HFFc6 (cell line): ENCODE data around the gene TBC1D1. TPM values are rescaled to one million over a fixed set of nuclear protein-coding genes. Genes with fewer than 3 reads are reported as not detected.

Experiments used
- DNase-seq: peaks from one replicate; pipeline ENCODE4 v3.0.0-alpha.2; 2018
- H3K27ac Mint-ChIP-seq: 2 replicates; pipeline ENCODE4 v1.8.0; 2020; ENCODE audit warnings: mild to moderate bottlenecking, mixed read lengths
- H3K27me3 Mint-ChIP-seq: 2 replicates; pipeline ENCODE4 v1.8.0; 2021; ENCODE audit warnings: mild to moderate bottlenecking, moderate library complexity, mixed read lengths; ENCODE audit not compliant: insufficient read depth
- H3K36me3 Mint-ChIP-seq: 2 replicates; pipeline ENCODE4 v1.8.0; 2021; ENCODE audit warnings: low read depth, mixed read lengths
- H3K4me1 Mint-ChIP-seq: 2 replicates; pipeline ENCODE4 v1.8.0; 2020; ENCODE audit warnings: low read depth, mixed read lengths
- H3K4me3 Mint-ChIP-seq: 2 replicates; pipeline ENCODE4 v1.8.0; 2020; ENCODE audit warnings: mild to moderate bottlenecking, moderate library complexity, mixed read lengths
- H3K9me3 Mint-ChIP-seq: 2 replicates; pipeline ENCODE4 v1.8.0; 2020; ENCODE audit warnings: mild to moderate bottlenecking, mixed read lengths
- total RNA-seq, 6 experiments: library from RNA; stranded (reverse); fragmentation: NEBNext Ultra II Directional; extraction: Animal tissue kit (Norgen Biotek cat#: 25700); gene quantifications; 2 replicates in 1 of 6; 3 replicates in 5 of 6; pipeline ENCODE4 v1.2.3, GENCODE V29; 2021
- TF ChIP-seq, protein P1 (sequence below): fragments of 200-600 bp; sonication (generic); IDR thresholded peaks from 2 replicates; pipeline ENCODE4 v1.5.0; 2021; ENCODE audit warnings: antibody characterized with exemption, mild to moderate bottlenecking

TBC1D1 gene
- total RNA-seq, 6 experiments from 2014 or later: 78.5 to 126 (median 112) TPM

DNA sequence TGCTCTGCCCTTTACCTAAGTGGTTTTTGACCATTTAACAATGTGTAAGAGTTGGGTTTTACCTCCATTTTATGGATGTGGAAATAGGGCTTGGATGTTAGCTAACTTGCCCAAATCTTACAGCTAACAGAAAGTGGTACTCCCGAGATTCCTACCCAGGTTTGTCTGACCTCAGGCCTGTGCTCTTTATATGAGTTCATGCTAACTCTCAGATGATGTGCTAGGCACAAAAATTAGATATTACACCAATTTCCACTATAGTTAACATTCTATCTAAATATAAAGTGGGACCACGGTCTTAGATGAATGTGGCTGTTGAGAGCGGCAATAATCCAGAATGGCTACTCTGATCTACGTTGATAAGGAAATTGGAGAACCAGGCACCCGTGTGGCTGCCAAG lies 69.2 kb downstream of the TBC1D1 start, which contains the start of gene PTTG2:
Gene PTTG2 (plus strand): TSS at position 301 of the 400 bp plus-strand sequence. CDS start 37 bp downstream, at position 338.
- no peak for DNase-seq

GRCh38 chr4:37960679-37961450 lies 70.0 kb downstream of the TBC1D1 start:
- H3K27ac Mint-ChIP-seq: no peak overlapping the region

More for the DNA sequence above, 69.2 kb downstream of the TBC1D1 start, which contains the start of gene PTTG2:
- Mint-ChIP-seq H3K36me3 (no peaks in the 10 kb centered on the region), H3K27me3 (peaks cover 4% of the 10 kb centered on the region), H3K4me3 (no peak within 1 kb of the TSS), H3K27ac (no peak within 1 kb of the TSS), H3K9me3 (no peaks in the 10 kb centered on the region), H3K4me1 (no peaks in the 10 kb centered on the region)
- TF ChIP-seq, protein P1, sequence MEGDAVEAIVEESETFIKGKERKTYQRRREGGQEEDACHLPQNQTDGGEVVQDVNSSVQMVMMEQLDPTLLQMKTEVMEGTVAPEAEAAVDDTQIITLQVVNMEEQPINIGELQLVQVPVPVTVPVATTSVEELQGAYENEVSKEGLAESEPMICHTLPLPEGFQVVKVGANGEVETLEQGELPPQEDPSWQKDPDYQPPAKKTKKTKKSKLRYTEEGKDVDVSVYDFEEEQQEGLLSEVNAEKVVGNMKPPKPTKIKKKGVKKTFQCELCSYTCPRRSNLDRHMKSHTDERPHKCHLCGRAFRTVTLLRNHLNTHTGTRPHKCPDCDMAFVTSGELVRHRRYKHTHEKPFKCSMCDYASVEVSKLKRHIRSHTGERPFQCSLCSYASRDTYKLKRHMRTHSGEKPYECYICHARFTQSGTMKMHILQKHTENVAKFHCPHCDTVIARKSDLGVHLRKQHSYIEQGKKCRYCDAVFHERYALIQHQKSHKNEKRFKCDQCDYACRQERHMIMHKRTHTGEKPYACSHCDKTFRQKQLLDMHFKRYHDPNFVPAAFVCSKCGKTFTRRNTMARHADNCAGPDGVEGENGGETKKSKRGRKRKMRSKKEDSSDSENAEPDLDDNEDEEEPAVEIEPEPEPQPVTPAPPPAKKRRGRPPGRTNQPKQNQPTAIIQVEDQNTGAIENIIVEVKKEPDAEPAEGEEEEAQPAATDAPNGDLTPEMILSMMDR: no peak

DNA sequence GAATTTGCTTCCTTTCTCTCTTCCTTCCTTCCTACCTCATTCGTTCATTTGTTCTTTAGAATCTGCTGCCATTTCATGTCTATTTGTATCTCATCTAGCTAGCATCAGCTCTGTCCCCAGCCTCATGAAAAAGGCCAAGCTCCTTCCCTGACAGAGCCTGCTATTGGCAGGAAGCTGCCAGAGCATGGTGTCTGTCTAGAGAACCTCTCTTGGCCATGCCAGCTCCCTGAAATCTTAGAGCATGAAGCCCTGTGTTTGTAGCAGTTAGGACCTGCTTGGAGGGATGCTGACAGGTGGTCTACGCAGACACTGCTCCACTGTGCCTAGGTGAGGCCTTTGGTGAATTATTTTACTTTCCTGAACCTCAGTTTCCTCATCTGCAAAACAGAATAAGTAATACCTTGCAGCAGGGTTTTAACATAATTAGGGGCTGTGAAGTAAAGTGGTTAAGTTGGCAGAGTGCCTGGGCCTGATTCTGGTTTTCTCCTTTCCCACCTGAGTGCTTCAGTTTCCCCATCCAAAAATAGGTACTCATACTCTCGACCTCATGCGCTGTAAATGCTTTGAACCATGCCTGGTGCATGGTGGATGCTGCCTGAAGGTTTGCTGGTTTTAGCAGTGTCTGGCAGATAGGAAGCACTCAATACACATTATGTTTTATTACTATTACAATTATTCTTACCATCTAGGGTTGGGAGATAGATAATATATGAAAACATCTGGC lies 74.0 kb downstream of the TBC1D1 start:
- peaks cover 7% of the 10 kb centered on the region; the same call in 1 of the 2 replicates for H3K9me3 Mint-ChIP-seq
- TF ChIP-seq, protein P1: no peak
- DNase-seq: no peak
- peaks cover 15% of the 10 kb centered on the region for H3K4me1 Mint-ChIP-seq
- H3K36me3 Mint-ChIP-seq: peaks cover 3% of the 10 kb centered on the region; the same call in 1 of the 2 replicates
- H3K27me3 Mint-ChIP-seq: peaks cover 2% of the 10 kb centered on the region
- no peak overlapping the region for H3K27ac Mint-ChIP-seq
- H3K4me3 Mint-ChIP-seq: no peak overlapping the region

More at GRCh38 chr4:37960679-37961450, 70.0 kb downstream of the TBC1D1 start:
- Mint-ChIP-seq H3K9me3 (no peaks in the 10 kb centered on the region), H3K4me1 (no peaks in the 10 kb centered on the region), H3K27me3 (peaks cover 4% of the 10 kb centered on the region), H3K36me3 (no peaks in the 10 kb centered on the region), H3K4me3 (no peak overlapping the region)
- DNase-seq: no peak
- TF ChIP-seq, protein P1: no peak

GRCh38 chr4:37966044-37966443 lies 75.2 kb downstream of the TBC1D1 start:
- Mint-ChIP-seq H3K36me3 (peaks cover 4% of the 10 kb centered on the region; the same call in 1 of the 2 replicates), H3K27me3 (peaks cover 2% of the 10 kb centered on the region), H3K27ac (no peak overlapping the region), H3K4me1 (peaks cover 26% of the 10 kb centered on the region), H3K4me3 (no peak overlapping the region), H3K9me3 (peaks cover 13% of the 10 kb centered on the region)
- no peak for DNase-seq
- TF ChIP-seq, protein P1: no peak

GRCh38 chr4:37967736-37968135 lies 76.9 kb downstream of the TBC1D1 start:
- Mint-ChIP-seq H3K9me3 (peaks cover 13% of the 10 kb centered on the region), H3K4me1 (peaks cover 29% of the 10 kb centered on the region), H3K36me3 (peaks cover 4% of the 10 kb centered on the region; the same call in 1 of the 2 replicates), H3K4me3 (peak overlapping the region; percentile 72), H3K27me3 (peaks cover 2% of the 10 kb centered on the region), H3K27ac (peak overlapping the region; percentile 36; the same call in 1 of the 2 replicates)
- DNase-seq: no peak
- TF ChIP-seq, protein P1: no peak
